Activated CD4-positive, alpha-beta T cell treated with anti-CD3 and anti-CD28 coated beads, Interleukin-2, amount 10 ng/mL, durations not matched to agents 24 days and 14 days (primary cell): ENCODE results near the gene GIGYF2. TPM values are rescaled to one million over a fixed set of nuclear protein-coding genes. Genes with fewer than 3 reads are reported as not detected.

Experiments used
- DNase-seq: peaks from one replicate; pipeline ENCODE4 v3.0.0; 2022
- H3K27ac Mint-ChIP-seq: one replicate; pipeline ENCODE4 v1.8.0; 2022; ENCODE audit warnings: mild to moderate bottlenecking, mixed read lengths
- H3K27me3 Mint-ChIP-seq: one replicate; pipeline ENCODE4 v1.8.0; 2022; ENCODE audit warnings: mixed read lengths
- H3K36me3 Mint-ChIP-seq: one replicate; pipeline ENCODE4 v1.8.0; 2022; ENCODE audit warnings: low read depth, mild to moderate bottlenecking, mixed read lengths
- H3K4me1 Mint-ChIP-seq: one replicate; pipeline ENCODE4 v1.8.0; 2021; ENCODE audit warnings: mixed read lengths
- H3K4me3 Mint-ChIP-seq: one replicate; pipeline ENCODE4 v1.8.0; 2022; ENCODE audit warnings: mild to moderate bottlenecking, moderate library complexity, mixed read lengths
- H3K9me3 Mint-ChIP-seq: one replicate; pipeline ENCODE4 v1.8.0; 2021; ENCODE audit warnings: mixed read lengths
- intact Hi-C: fragments of 100-400 bp; cut with micrococcal nuclease; formaldehyde crosslinking; loops from one replicate; pipeline ENCODE4 v1.15.1; 2023
- total RNA-seq: library from RNA; stranded (reverse); gene quantifications from 2 replicates; pipeline ENCODE4 v1.2.3, GENCODE V29; 2022

The GIGYF2 gene, protein sequence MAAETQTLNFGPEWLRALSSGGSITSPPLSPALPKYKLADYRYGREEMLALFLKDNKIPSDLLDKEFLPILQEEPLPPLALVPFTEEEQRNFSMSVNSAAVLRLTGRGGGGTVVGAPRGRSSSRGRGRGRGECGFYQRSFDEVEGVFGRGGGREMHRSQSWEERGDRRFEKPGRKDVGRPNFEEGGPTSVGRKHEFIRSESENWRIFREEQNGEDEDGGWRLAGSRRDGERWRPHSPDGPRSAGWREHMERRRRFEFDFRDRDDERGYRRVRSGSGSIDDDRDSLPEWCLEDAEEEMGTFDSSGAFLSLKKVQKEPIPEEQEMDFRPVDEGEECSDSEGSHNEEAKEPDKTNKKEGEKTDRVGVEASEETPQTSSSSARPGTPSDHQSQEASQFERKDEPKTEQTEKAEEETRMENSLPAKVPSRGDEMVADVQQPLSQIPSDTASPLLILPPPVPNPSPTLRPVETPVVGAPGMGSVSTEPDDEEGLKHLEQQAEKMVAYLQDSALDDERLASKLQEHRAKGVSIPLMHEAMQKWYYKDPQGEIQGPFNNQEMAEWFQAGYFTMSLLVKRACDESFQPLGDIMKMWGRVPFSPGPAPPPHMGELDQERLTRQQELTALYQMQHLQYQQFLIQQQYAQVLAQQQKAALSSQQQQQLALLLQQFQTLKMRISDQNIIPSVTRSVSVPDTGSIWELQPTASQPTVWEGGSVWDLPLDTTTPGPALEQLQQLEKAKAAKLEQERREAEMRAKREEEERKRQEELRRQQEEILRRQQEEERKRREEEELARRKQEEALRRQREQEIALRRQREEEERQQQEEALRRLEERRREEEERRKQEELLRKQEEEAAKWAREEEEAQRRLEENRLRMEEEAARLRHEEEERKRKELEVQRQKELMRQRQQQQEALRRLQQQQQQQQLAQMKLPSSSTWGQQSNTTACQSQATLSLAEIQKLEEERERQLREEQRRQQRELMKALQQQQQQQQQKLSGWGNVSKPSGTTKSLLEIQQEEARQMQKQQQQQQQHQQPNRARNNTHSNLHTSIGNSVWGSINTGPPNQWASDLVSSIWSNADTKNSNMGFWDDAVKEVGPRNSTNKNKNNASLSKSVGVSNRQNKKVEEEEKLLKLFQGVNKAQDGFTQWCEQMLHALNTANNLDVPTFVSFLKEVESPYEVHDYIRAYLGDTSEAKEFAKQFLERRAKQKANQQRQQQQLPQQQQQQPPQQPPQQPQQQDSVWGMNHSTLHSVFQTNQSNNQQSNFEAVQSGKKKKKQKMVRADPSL (N-terminal part only)
- 71.9 and 72.0 TPM in 2 replicates for total RNA-seq

DNA sequence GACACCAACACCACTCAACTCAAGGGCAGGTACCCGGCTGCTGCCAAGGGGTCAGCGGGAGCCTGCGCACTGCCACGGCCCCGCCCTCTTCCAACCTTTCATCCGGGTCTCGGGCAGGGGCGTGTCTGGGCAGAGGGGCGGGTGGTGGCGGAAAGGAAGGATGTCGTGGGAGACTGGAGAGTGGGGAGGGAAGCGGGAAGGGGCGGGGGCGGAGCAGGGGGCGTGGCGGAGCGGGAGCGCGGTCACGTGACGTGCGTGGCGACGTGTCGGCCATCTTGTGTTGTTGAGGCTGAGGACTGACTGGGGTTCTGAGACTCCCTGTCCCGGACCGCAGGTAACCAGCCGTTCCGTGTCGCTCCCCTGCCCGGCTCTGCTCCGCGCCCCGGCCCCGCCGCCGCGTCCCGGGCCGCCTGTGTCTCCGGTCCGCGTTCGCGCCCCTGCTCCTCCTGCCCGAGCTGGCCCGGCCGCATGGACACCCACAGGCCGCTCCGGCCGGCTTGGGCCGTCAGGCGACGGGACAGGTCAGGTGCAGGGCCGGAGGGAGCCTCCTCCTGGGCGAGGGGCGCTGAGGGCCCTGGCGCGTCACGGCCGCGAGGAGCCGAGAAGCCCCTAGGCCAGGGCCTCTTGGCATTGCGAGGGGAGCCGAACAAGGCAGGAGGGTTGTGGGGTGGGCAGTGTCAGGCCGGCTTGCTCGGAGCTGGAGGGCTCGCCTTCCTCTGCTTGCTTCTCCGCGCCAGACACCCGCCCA is at the start of gene GIGYF2:
Gene GIGYF2 (plus strand): TSS at position 273 of the 748 bp plus-strand sequence. CDS start 37,867 bp downstream, outside the sequence.
- peaks cover 6% of the 10 kb centered on the region for H3K27me3 Mint-ChIP-seq
- peak within 1 kb of the TSS; percentile 92 for H3K27ac Mint-ChIP-seq
- peak within 1 kb of the TSS; percentile 99 for H3K4me3 Mint-ChIP-seq
- DNase-seq = peak; percentile 97
- H3K4me1 Mint-ChIP-seq = peaks cover 28% of the 10 kb centered on the region
- no peaks in the 10 kb centered on the region for H3K9me3 Mint-ChIP-seq
- intact Hi-C loops = loop anchor here (2.0 to 10.0 kb wide), 4 partner anchors 140 to 555 kb away; partner anchors contain the start of genes ATG16L1, EIF4E2, INPP5D and TIGD1
- H3K36me3 Mint-ChIP-seq = peaks cover 19% of the 10 kb centered on the region

DNA sequence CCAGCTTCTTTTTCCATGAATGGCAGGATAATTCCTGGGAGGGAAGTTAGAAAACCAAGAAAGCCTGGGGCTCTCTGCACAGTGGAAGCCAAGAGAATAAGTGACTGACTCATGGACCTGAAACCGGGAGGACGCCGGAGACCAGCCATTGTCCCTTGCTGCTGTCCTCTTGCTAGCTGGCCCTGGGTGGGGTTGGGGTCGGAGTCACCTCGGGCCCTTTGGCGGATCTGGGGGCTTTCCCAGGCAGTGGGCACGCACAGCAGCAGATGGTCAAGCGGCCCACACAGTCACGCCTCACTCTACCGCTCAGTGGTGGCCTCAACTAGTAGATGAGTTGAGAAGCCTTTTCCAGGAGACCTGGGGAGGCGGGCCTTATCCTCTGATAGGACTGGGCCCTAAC is 48.1 kb upstream of the GIGYF2 start:
- Mint-ChIP-seq H3K27me3 (peaks cover 2% of the 10 kb centered on the region), H3K4me3 (no peak overlapping the region), H3K27ac (no peak overlapping the region)

DNA sequence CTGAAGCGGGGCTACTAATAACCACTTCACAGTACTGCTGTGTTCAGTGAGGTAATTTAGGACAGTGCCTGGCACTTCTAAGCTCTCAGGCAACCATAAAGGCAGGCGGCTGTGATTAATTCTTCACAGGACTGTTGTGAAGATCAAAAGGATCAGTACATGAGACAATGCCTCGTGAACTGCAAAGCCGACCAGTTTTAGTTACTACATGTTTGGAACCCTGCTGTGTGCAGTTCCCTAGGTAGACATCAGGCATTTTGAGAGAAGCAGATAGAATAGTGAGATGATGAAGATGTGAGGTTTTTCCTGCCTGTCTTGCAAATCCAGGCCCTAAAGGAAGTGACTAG is 44.7 kb upstream of the GIGYF2 start:
- no peak for DNase-seq
- intact Hi-C loops = no loop called here
- Mint-ChIP-seq H3K27me3 (peaks cover 1% of the 10 kb centered on the region), H3K36me3 (no peaks in the 10 kb centered on the region), H3K9me3 (no peaks in the 10 kb centered on the region), H3K4me3 (no peak overlapping the region), H3K27ac (no peak overlapping the region), H3K4me1 (no peaks in the 10 kb centered on the region)

More for the DNA sequence above, 48.1 kb upstream of the GIGYF2 start:
- no peak for DNase-seq
- H3K4me1 Mint-ChIP-seq = no peaks in the 10 kb centered on the region
- intact Hi-C loops = no loop called here
- no peaks in the 10 kb centered on the region for H3K9me3 Mint-ChIP-seq
- H3K36me3 Mint-ChIP-seq = no peaks in the 10 kb centered on the region

DNA sequence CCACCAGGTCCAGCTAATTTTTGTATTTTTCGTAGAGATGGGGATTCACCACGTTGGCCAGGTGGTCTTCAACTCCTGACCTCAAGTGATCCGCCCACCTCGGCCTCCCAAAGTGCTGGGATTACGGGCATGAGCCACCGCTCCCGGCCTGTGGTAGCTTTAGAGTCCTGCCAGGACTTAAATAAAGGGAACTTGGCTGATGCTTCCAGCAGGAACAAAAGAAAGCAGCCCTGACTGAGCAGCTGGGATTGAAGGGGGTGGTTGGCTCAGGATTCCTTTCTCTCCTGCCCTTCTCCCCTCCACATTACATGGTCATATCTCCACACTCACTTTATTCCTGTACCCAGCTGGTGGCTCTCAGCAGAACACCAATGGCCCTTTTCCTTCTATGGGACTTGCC is 43.7 kb upstream of the GIGYF2 start:
- no peaks in the 10 kb centered on the region for H3K9me3 Mint-ChIP-seq
- peaks cover 3% of the 10 kb centered on the region for H3K27me3 Mint-ChIP-seq
- H3K36me3 Mint-ChIP-seq = no peaks in the 10 kb centered on the region
- intact Hi-C loops = no loop called here
- no peak overlapping the region for H3K27ac Mint-ChIP-seq
- no peak overlapping the region for H3K4me3 Mint-ChIP-seq
- no peaks in the 10 kb centered on the region for H3K4me1 Mint-ChIP-seq
- no peak for DNase-seq

DNA sequence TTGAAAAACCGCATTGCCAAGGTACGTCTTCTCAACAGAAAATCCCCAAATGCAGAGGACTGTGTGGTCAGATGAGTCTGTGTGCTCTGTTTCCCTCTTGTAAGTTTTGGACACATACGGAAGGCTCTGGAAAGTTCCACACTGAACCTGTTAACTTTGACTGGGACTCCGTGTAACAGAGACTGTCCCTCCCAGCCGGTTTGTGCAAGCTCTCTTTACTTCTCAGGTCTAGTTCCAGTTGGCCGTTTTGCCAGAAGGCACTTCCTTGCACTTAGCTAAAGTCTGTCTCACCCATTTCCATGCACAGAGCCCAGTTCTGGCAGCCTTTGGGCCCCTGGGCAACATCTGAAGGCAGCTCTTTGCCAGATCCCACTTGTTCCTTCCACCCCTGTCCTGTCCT is 41.7 kb upstream of the GIGYF2 start:
- Mint-ChIP-seq H3K9me3 (no peaks in the 10 kb centered on the region), H3K36me3 (no peaks in the 10 kb centered on the region), H3K27ac (no peak overlapping the region), H3K4me1 (no peaks in the 10 kb centered on the region), H3K4me3 (no peak overlapping the region), H3K27me3 (peaks cover 5% of the 10 kb centered on the region)
- no peak for DNase-seq
- intact Hi-C loops = no loop called here

DNA sequence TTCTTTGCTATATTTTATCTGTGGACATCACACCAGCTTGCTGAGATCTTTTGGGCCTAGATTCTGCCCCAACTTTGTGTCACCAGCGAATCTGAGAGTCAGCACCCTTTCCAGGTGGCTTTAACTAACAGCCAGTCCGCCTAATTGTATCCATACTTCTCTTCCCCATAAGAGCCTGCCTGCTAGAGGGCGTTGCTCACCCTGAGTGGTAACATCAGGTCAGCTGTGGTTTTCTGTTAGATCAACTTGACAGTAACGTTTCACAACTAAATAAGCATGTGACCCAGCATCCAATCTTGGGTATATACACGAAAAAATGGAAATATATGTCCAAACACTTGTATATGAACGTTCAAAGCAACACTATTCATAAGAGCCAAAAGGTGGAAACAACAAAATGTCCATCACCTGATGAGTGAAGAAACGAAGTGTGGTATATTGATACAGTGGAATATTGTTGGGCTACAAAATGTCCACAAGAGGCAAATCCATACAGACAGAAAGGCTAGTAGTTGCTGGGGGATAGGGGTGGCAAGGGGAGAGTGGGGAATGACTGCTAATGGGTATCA is 38.8 kb upstream of the GIGYF2 start:
- intact Hi-C loops = no loop called here
- H3K9me3 Mint-ChIP-seq = no peaks in the 10 kb centered on the region
- no peak overlapping the region for H3K4me3 Mint-ChIP-seq
- no peaks in the 10 kb centered on the region for H3K36me3 Mint-ChIP-seq
- H3K27ac Mint-ChIP-seq = no peak overlapping the region
- no peaks in the 10 kb centered on the region for H3K4me1 Mint-ChIP-seq
- DNase-seq = no peak
- peaks cover 5% of the 10 kb centered on the region for H3K27me3 Mint-ChIP-seq

DNA sequence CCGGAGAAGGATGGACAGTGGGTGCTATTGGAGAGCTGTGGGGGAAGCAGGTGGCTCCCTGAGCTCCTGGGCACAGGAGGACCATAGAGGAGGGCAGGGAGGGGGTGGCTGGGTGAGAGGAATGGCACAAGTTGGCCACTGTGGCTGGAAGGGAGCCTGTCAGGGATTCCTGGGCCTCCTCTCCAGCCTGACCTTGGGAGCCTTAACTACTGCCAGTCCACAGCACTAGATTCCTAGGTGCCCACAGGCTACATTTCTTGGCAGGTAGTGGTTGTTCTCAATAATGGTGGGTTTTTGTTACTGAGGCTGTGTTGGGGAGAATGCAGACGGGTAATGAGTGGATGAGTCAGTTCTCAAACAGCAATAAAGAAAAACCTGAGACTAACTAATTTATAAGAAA is 37.8 kb upstream of the GIGYF2 start:
- H3K4me1 Mint-ChIP-seq = no peaks in the 10 kb centered on the region
- H3K9me3 Mint-ChIP-seq = no peaks in the 10 kb centered on the region
- no peaks in the 10 kb centered on the region for H3K36me3 Mint-ChIP-seq
- peaks cover 5% of the 10 kb centered on the region for H3K27me3 Mint-ChIP-seq
- no peak overlapping the region for H3K27ac Mint-ChIP-seq
- H3K4me3 Mint-ChIP-seq = no peak overlapping the region
- intact Hi-C loops = no loop called here
- DNase-seq = no peak

DNA sequence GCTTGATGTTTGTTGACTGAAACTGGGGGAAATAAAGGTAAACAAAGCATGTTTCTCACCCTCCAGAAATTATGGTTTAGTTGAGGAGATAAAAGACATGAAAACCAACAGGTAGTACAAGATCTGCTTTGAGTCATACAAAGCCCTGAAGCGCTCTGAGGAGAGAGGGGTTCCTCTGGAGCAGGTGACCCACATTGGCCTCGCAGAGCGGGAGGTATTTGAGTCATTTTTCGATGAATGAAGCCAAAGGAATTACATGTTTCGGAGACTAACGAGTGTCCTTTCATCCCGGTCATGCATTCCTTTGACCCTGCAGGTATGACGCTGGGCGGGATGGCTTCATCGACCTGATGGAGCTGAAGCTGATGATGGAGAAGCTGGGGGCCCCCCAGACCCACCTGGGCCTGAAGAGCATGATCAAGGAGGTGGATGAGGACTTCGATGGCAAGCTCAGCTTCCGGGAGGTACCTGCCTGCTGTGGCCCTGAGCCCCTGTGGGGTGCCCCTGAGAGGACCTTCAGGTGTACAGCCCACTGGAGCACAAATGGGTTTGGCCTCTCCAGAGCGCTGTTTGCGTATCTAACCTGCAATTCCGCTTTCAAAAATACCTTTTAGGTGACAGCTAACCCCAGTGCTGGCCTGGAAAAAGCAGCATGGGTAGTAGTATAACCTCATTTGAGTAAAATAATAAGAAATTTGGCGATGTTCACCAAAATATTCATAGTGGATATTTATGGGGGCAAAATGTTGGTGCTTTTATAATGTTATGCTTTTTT is 34.5 kb upstream of the GIGYF2 start:
- intact Hi-C loops = no loop called here
- no peak overlapping the region for H3K27ac Mint-ChIP-seq
- peaks cover 3% of the 10 kb centered on the region for H3K27me3 Mint-ChIP-seq
- H3K4me1 Mint-ChIP-seq = no peaks in the 10 kb centered on the region
- H3K9me3 Mint-ChIP-seq = no peaks in the 10 kb centered on the region
- no peak for DNase-seq
- no peaks in the 10 kb centered on the region for H3K36me3 Mint-ChIP-seq
- no peak overlapping the region for H3K4me3 Mint-ChIP-seq

DNA sequence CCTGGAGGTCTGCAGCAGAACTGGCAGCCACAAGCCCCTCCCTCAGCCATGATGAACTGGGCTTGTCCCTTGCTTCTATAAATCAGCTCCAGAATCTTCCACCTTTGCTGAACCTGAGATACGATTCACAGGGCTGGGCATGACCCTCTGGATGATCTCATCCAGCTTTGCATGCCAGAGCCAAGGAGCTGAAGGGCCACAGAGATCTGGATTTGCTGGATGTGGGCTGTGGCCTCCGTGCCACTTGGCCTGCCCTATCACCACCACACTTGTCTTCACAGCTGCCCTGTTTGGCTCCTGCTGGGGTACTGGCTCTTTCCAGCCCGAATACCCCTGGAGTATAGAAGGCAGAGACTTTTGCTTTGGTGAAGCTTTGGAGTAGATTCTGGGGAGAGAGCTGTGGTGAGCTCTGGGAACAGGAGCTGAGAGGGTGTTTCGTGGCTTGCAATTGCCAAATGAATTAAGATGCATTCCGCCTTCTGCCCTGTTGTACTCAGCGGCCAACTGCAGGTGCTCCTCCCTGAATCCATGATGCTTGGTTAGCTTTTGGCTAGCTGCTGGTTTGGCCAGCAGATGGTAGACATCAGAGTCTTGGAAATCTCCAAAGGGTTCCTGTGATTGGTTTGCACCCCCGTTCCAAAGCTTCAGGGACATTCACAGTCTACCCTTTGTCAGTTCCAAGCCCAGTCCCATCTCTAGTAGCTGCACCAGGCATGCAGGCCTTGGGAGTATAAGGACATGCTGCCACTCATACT is 30.9 kb upstream of the GIGYF2 start:
- intact Hi-C loops = no loop called here
- H3K36me3 Mint-ChIP-seq = no peaks in the 10 kb centered on the region

DNA sequence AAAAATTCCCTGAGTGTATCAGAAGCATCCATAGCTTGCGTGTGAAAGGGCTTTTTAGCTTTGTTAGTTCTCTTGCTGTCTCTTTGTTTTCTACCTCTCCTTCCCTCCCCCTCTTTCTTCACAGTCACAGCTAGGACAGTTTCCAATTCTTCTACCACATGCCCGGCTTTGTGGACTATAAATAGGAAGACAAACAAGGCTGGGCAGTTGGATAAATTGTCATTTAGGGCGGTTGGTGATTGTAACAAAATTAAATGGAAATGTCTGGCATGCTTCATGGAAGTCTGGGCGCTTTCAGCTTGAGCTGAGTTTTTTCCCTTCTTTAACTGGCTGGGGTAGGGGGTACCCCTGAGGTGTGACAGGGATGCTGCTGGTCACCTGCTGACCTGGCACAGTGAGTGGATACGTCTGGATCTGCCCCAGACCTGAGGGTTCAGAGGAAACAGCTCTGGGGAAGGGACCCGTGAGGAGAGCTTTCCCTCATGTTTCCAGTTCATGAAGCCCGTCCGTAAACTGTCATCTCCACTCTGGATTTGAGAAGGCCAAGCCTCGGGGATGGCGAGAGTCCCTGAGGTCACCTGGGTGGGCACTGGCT is 29.0 kb upstream of the GIGYF2 start:
- Mint-ChIP-seq H3K4me3 (no peak overlapping the region), H3K9me3 (no peaks in the 10 kb centered on the region), H3K4me1 (no peaks in the 10 kb centered on the region), H3K27ac (no peak overlapping the region), H3K27me3 (peaks cover 1% of the 10 kb centered on the region), H3K36me3 (no peaks in the 10 kb centered on the region)
- no peak for DNase-seq
- intact Hi-C loops = no loop called here

More for the DNA sequence above, 30.9 kb upstream of the GIGYF2 start:
- H3K9me3 Mint-ChIP-seq = no peaks in the 10 kb centered on the region
- DNase-seq = no peak
- H3K4me3 Mint-ChIP-seq = no peak overlapping the region
- H3K27ac Mint-ChIP-seq = no peak overlapping the region
- peaks cover 1% of the 10 kb centered on the region for H3K27me3 Mint-ChIP-seq
- no peaks in the 10 kb centered on the region for H3K4me1 Mint-ChIP-seq

DNA sequence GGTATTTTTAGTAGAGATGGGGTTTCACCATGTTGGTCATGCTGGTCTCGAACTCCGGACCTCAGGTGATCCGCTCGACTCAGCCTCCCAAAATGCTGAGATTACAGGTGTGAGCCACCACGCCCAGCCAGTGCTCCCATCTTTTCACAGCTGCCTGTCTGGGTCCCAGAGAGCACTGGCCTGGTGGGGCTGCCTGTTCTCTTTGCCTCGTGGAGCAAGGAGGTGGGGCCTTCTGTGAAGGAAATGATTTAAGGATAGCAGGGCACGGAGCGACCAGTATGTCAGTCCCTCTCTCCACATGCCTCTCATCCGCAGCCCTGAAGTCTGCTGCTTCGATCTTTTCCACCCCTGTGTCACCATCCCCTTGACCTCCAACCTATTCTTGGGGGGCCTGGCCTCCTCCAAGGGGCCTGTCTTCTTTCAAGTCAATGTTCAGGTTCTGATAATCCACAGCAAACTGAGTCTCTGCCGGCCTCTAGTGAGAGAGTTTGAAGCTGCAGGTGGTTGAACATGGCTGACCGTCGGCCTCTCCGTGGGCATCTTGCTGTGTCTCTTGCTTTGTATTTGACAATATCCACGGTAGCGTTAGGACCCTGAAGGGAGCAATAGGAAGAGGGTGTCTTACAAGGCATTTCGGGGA is 28.2 kb upstream of the GIGYF2 start:
- DNase-seq = no peak
- Mint-ChIP-seq H3K4me3 (no peak overlapping the region), H3K36me3 (no peaks in the 10 kb centered on the region), H3K9me3 (no peaks in the 10 kb centered on the region), H3K27me3 (peaks cover 4% of the 10 kb centered on the region), H3K4me1 (no peaks in the 10 kb centered on the region), H3K27ac (no peak overlapping the region)
- intact Hi-C loops = no loop called here
